H1 (cell line): ENCODE data around the gene SSMEM1. TPM values are rescaled to one million over a fixed set of nuclear protein-coding genes. Genes with fewer than 3 reads are reported as not detected.
"Not testable (repeated sequence)": the region's sequence is repeated elsewhere in the genome, so short reads cannot be mapped to it uniquely, and the experiment has no call there.

Source experiments
- CTCF ChIA-PET: fragments of 300-600 bp; sonication (Branson Sonifier 250); formaldehyde crosslinking; loops from one replicate; lab custom pipeline; 2021; ENCODE audit not compliant: partially characterized antibody; lab: Charles Lee
- POLR2A ChIA-PET: fragments of 300-600 bp; sonication (Branson Sonifier 250); formaldehyde crosslinking; loops from one replicate; lab custom pipeline; 2021; ENCODE audit warnings: inconsistent platforms; ENCODE audit not compliant: partially characterized antibody; lab: Charles Lee
- DNase-seq, 2 experiments: peaks; one replicate each; pipeline versions ENCODE4 v3.0.0 to v3.0.0-alpha.2; 2010 to 2022; ENCODE audit warnings: low spot score in 2 of 2, low read depth in 1 of 2, mixed read lengths in 1 of 2
- FAIRE-seq: peaks from 2 replicates; lab custom pipeline; 2011; peaks lifted over from hg19 to GRCh38; lab: Jason Lieb, UNC
- H2AFZ ChIP-seq: 2 replicates; pipeline ENCODE4 v1.8.1; 2012; ENCODE audit warnings: low read length, inconsistent platforms
- H2AK5ac ChIP-seq: 2 replicates; pipeline ENCODE4 v1.6.1; 2013; ENCODE audit warnings: low read depth, low read length
- H2BK120ac ChIP-seq: replicated peaks from 2 replicates; pipeline ENCODE3; 2013; ENCODE audit warnings: low read depth, low read length, inconsistent platforms
- H2BK12ac ChIP-seq: 2 replicates; pipeline ENCODE4 v1.6.1; 2013; ENCODE audit warnings: low read depth, low read length
- H2BK15ac ChIP-seq: 2 replicates; pipeline ENCODE4 v1.6.1; 2013; ENCODE audit warnings: low read length
- H2BK20ac ChIP-seq: 2 replicates; pipeline ENCODE4 v1.6.1; 2013; ENCODE audit warnings: low read length
- H2BK5ac ChIP-seq: 2 replicates; pipeline ENCODE4 v1.6.1; 2013; ENCODE audit warnings: low read depth, low read length
- H3K14ac ChIP-seq: 2 replicates; pipeline ENCODE4 v1.6.1; 2013; ENCODE audit warnings: inconsistent platforms; ENCODE audit not compliant: insufficient read length
- H3K18ac ChIP-seq: 2 replicates; pipeline ENCODE4 v1.6.1; 2013; ENCODE audit warnings: low read length; ENCODE audit errors: extremely low read depth
- H3K23ac ChIP-seq: 2 replicates; pipeline ENCODE4 v1.6.1; 2013; ENCODE audit warnings: inconsistent platforms; ENCODE audit not compliant: insufficient read length
- H3K23me2 ChIP-seq: 2 replicates; pipeline ENCODE4 v1.6.1; 2013; ENCODE audit warnings: low read depth, low read length
- H3K27ac ChIP-seq: 2 replicates; pipeline ENCODE4 v1.6.1; 2011; ENCODE audit warnings: low read depth, low read length, inconsistent platforms
- H3K27me3 ChIP-seq, 4 experiments: replicated peaks in 1 of 4; 1 replicate in 1 of 4; 2 replicates in 3 of 4; pipeline versions ENCODE4 v1.6.1 to v1.8.1; 2011 to 2013; ENCODE audit warnings: low read length in 3 of 4, mild to moderate bottlenecking in 3 of 4, inconsistent platforms in 2 of 4, mixed read lengths in 2 of 4, moderate library complexity in 1 of 4; ENCODE audit not compliant: control insufficient read depth in 3 of 4, insufficient read depth in 3 of 4; ENCODE audit errors: extremely low read depth in 1 of 4
- H3K36me3 ChIP-seq, 4 experiments: 2 replicates each; pipeline versions ENCODE4 v1.6.1 to v1.8.1; 2011 to 2013; ENCODE audit warnings: mild to moderate bottlenecking in 4 of 4, low read length in 3 of 4, moderate library complexity in 2 of 4, control low read depth in 1 of 4, inconsistent platforms in 1 of 4; ENCODE audit not compliant: insufficient read depth in 4 of 4, control insufficient read depth in 2 of 4
- H3K4ac ChIP-seq: replicated peaks from 2 replicates; pipeline ENCODE3; 2013; ENCODE audit warnings: low read length, low read depth, mixed read lengths, inconsistent platforms; ENCODE audit not compliant: insufficient read length
- H3K4me1 ChIP-seq, 4 experiments: replicated peaks in 1 of 4; 1 replicate in 1 of 4; 2 replicates in 3 of 4; pipeline versions ENCODE4 v1.6.1 to v1.8.1; 2011 to 2013; ENCODE audit warnings: low read length in 3 of 4, inconsistent platforms in 2 of 4, mixed read lengths in 1 of 4; ENCODE audit not compliant: insufficient read depth in 4 of 4, control insufficient read depth in 3 of 4
- H3K4me2 ChIP-seq, 2 experiments: 2 replicates each; pipeline versions ENCODE4 v1.6.1 to v1.8.1; 2011 to 2013; ENCODE audit warnings: low read depth in 2 of 2, low read length in 2 of 2, control low read depth in 1 of 2, inconsistent platforms in 1 of 2, mild to moderate bottlenecking in 1 of 2; ENCODE audit not compliant: insufficient read depth in 1 of 2
- H3K4me3 ChIP-seq, 4 experiments: fragments of 200-600, 300-600 bp in 1 of 4; sonication (generic), shearing (Covaris generic), sonication (Bioruptor Twin) in 1 of 4; 2 replicates each; pipeline versions ENCODE4 v1.5.1 to v1.8.1; 2011 to 2016; ENCODE audit warnings: low read length in 4 of 4, low read depth in 3 of 4, control low read depth in 2 of 4, inconsistent platforms in 2 of 4, mild to moderate bottlenecking in 2 of 4, mixed read lengths in 1 of 4, moderate library complexity in 1 of 4; ENCODE audit not compliant: insufficient read depth in 2 of 4; ENCODE audit errors: extremely low read depth in 1 of 4
- H3K56ac ChIP-seq: replicated peaks from 2 replicates; pipeline ENCODE3; 2013; ENCODE audit warnings: low read depth, mild to moderate bottlenecking, mixed read lengths, low read length, inconsistent platforms; ENCODE audit not compliant: insufficient read length
- H3K79me1 ChIP-seq: 2 replicates; pipeline ENCODE4 v1.6.1; 2013; ENCODE audit warnings: low read depth, low read length, control low read depth
- H3K79me2 ChIP-seq, 2 experiments: 2 replicates each; pipeline versions ENCODE4 v1.6.1 to v1.8.1; 2012 to 2013; ENCODE audit warnings: low read length in 2 of 2, mild to moderate bottlenecking in 2 of 2, inconsistent platforms in 1 of 2; ENCODE audit not compliant: insufficient read depth in 2 of 2, control insufficient read depth in 1 of 2
- H3K9ac ChIP-seq, 4 experiments: replicated peaks in 1 of 4; 1 replicate in 1 of 4; 2 replicates in 3 of 4; pipeline versions ENCODE4 v1.6.1 to v1.8.1; 2011 to 2013; ENCODE audit warnings: low read depth in 3 of 4, low read length in 3 of 4, control low read depth in 2 of 4, mild to moderate bottlenecking in 2 of 4, moderate library complexity in 2 of 4, inconsistent platforms in 1 of 4; ENCODE audit errors: extremely low read depth in 1 of 4
- H3K9me3 ChIP-seq, 2 experiments: 2 replicates each; pipeline versions ENCODE4 v1.6.1 to v1.8.1; 2012 to 2013; ENCODE audit warnings: mild to moderate bottlenecking in 2 of 2, moderate library complexity in 2 of 2, control low read depth in 1 of 2, inconsistent platforms in 1 of 2, low read depth in 1 of 2, low read length in 1 of 2, mixed read lengths in 1 of 2; ENCODE audit not compliant: insufficient read depth in 2 of 2
- H4K20me1 ChIP-seq, 2 experiments: replicated peaks in 1 of 2; 2 replicates each; pipeline versions ENCODE3 to v1.8.1; 2011 to 2013; ENCODE audit warnings: inconsistent platforms in 2 of 2, low read length in 2 of 2, mild to moderate bottlenecking in 1 of 2; ENCODE audit not compliant: insufficient read depth in 2 of 2, control insufficient read depth in 1 of 2
- H4K5ac ChIP-seq: 2 replicates; pipeline ENCODE4 v1.6.1; 2013; ENCODE audit warnings: low read length, low read depth, mixed read lengths, inconsistent platforms; ENCODE audit not compliant: insufficient read length
- H4K8ac ChIP-seq: 2 replicates; pipeline ENCODE4 v1.8.0; 2013; ENCODE audit warnings: mild to moderate bottlenecking, moderate library complexity, low read length, inconsistent platforms; ENCODE audit not compliant: insufficient read depth; ENCODE audit errors: extremely low read depth
- H4K91ac ChIP-seq: replicated peaks from 2 replicates; pipeline ENCODE3; 2013; ENCODE audit warnings: low read length, mixed read lengths, inconsistent platforms; ENCODE audit not compliant: insufficient read length
- WGBS, 2 experiments: shearing (Covaris generic) in 1 of 2; methylation state at CpG; one replicate each; pipeline versions ENCODE4 v1.1.6 to v1.1.7; 2013 to 2015; ENCODE audit warnings: low lambda C conversion rate in 2 of 2, mixed read lengths in 2 of 2, inconsistent platforms in 1 of 2, low coverage in 1 of 2, missing lambda C conversion rate in 1 of 2; ENCODE audit not compliant: insufficient replicate concordance in 2 of 2, insufficient coverage in 1 of 2, insufficient read length in 1 of 2; ENCODE audit errors: extremely low coverage in 1 of 2, missing lambda C conversion rate in 1 of 2; 5-methylcytosine and 5-hydroxymethylcytosine counted together
- polyA plus RNA-seq, 7 experiments: library from polyadenylated mRNA; depleted of rRNA in 3 of 7; stranded (reverse) in 5 of 7; unstranded in 2 of 7; fragments of >200 nt in 5 of 7; fragments of 200-250 nt in 2 of 7; gene quantifications; 1 replicate in 5 of 7; 2 replicates in 1 of 7; 4 replicates in 1 of 7; pipeline versions ENCODE4 v1.2.1 to v1.2.3, GENCODE V29; 2011 to 2013; ENCODE audit warnings: missing spikeins in 2 of 7, mixed read lengths in 2 of 7
- total RNA-seq: library from RNA; stranded (reverse); fragmentation: NEBNext Ultra II Directional; extraction: Animal tissue kit (Norgen Biotek cat#: 25700); gene quantifications from 2 replicates; pipeline ENCODE4 v1.2.1, GENCODE V29; 2021

The SSMEM1 gene
- total and polyA plus RNA-seq, 2 of the 8 experiments (the other 6 are each of a cell fraction or from before 2014, with no cell fraction given): not detected

DNA sequence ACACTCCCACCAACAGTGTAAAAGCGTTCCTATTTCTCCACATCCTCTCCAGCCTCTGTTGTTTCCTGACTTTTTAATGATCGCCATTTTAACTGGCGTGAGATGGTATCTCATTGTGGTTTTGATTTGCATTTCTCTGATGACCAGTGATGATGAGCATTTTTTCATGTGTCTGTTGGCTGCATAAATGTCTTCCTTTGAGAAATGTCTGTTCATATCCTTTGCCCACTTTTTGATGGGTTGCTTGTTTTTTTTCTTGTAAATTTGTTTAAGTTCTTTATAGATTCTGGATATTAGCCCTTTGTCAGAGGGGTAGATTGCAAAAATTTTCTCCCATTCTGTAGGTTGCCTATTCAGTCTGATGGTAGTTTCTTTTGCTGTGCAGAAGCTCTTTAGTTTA lies 42.0 kb downstream of the SSMEM1 start:
- FAIRE-seq, H2BK20ac ChIP-seq, H2BK12ac ChIP-seq, H3K79me1 ChIP-seq, H4K91ac ChIP-seq, H3K4me3 ChIP-seq, H3K56ac ChIP-seq, H4K8ac ChIP-seq, H3K18ac ChIP-seq, H3K9ac ChIP-seq, H4K20me1 ChIP-seq, H2AFZ ChIP-seq, H3K36me3 ChIP-seq, H2BK15ac ChIP-seq, H3K4me1 ChIP-seq, H3K4ac ChIP-seq, H3K27me3 ChIP-seq, H3K9me3 ChIP-seq, H2AK5ac ChIP-seq, POLR2A ChIA-PET, H3K23me2 ChIP-seq, H3K23ac ChIP-seq, H3K79me2 ChIP-seq, H3K27ac ChIP-seq, H3K14ac ChIP-seq, H4K5ac ChIP-seq, H2BK5ac ChIP-seq, H3K4me2 ChIP-seq, DNase-seq, H2BK120ac ChIP-seq: not testable (repeated sequence)
- 95% methylated on average over 3 of the region's 3 CpGs; no CpG with 5 or more reads in 1 of the 2 experiments for WGBS, 2 experiments
- CTCF ChIA-PET: interaction anchor here (0.6 to 1.0 kb wide), 3 partner anchors 27 to 446 kb away, joined by 3 read pairs; no protein-coding TSS in a partner anchor
